KMS-11 (cell line): ENCODE results near the gene ZG16.
"Not testable (repeated sequence)": the region's sequence is repeated elsewhere in the genome, so short reads cannot be mapped to it uniquely, and the experiment has no call there.

Experiments used
- H2AFZ ChIP-seq: fragments of 200-600 bp; sonication (generic); 2 replicates; pipeline ENCODE4 v1.6.1; 2016; ENCODE audit warnings: antibody characterized with exemption, mixed run types, low read depth
- H3K27ac ChIP-seq: fragments of 200-600 bp; sonication (generic); 2 replicates; pipeline ENCODE4 v1.6.1; 2016; ENCODE audit warnings: mild to moderate bottlenecking, mixed run types
- H3K27me3 ChIP-seq: fragments of 200-600 bp; sonication (generic); 2 replicates; pipeline ENCODE4 v1.6.1; 2017; ENCODE audit warnings: mild to moderate bottlenecking, low read depth, mixed run types, moderate library complexity; ENCODE audit not compliant: insufficient read depth
- H3K36me3 ChIP-seq: fragments of 200-600 bp; sonication (generic); 2 replicates; pipeline ENCODE4 v1.6.1; 2017; ENCODE audit warnings: mild to moderate bottlenecking, mixed run types; ENCODE audit not compliant: insufficient read depth
- H3K4me1 ChIP-seq: fragments of 200-600 bp; sonication (generic); 2 replicates; pipeline ENCODE4 v1.6.1; 2016; ENCODE audit warnings: mild to moderate bottlenecking, low read depth, mixed run types; ENCODE audit not compliant: poor library complexity, severe bottlenecking
- H3K4me2 ChIP-seq: fragments of 200-600 bp; sonication (generic); 2 replicates; pipeline ENCODE4 v1.7.0; 2016; ENCODE audit warnings: mild to moderate bottlenecking, mixed run types
- H3K4me3 ChIP-seq: fragments of 200-600 bp; sonication (generic); IDR thresholded peaks from 2 replicates; pipeline ENCODE4 v1.6.1; 2017; ENCODE audit warnings: low read depth, low read length, mixed read lengths; ENCODE audit not compliant: insufficient read depth
- H3K79me2 ChIP-seq: fragments of 200-600 bp; sonication (generic); 2 replicates; pipeline ENCODE4 v1.6.1; 2016; ENCODE audit warnings: low read depth, mixed run types; ENCODE audit not compliant: insufficient read depth
- H3K9ac ChIP-seq: fragments of 200-600 bp; sonication (generic); 2 replicates; pipeline ENCODE4 v1.6.1; 2016; ENCODE audit warnings: mild to moderate bottlenecking, mixed run types
- H4K20me1 ChIP-seq: fragments of 200-600 bp; sonication (generic); 2 replicates; pipeline ENCODE4 v1.6.1; 2016; ENCODE audit warnings: mild to moderate bottlenecking, mixed run types; ENCODE audit not compliant: insufficient read depth
- CTCF ChIP-seq: fragments of 200-600 bp; sonication (generic); conservative IDR thresholded peaks from 2 replicates; pipeline ENCODE4 v1.6.1; 2017; ENCODE audit warnings: low read depth, mild to moderate bottlenecking, antibody characterized with exemption, low read length, moderate library complexity, mixed read lengths

Gene ZG16

GRCh38 chr16:29775742-29776408, 2.2 kb upstream of the ZG16 start:
- Histone ChIP-seq H4K20me1 (no peaks in the 10 kb centered on the region), H3K4me3 (no peak overlapping the region), H3K27me3 (0 out of 2 replicates have a peak, but pooled peaks cover 4% of the 10 kb centered on the region), H2AFZ (peak overlapping the region; percentile 14; the same call in 1 of the 2 replicates), H3K79me2 (no peaks in the 10 kb centered on the region), H3K27ac (no peak overlapping the region), H3K4me2 (no peak overlapping the region), H3K36me3 (no peaks in the 10 kb centered on the region), H3K9ac (no peak overlapping the region), H3K4me1 (peaks cover 5% of the 10 kb centered on the region)
- TF ChIP-seq CTCF: no peak

- TF ChIP-seq CTCF: no peak
- 0 out of 2 replicates have a peak, but pooled peaks cover 4% of the 10 kb centered on the region for H3K27me3 ChIP-seq
- H4K20me1 ChIP-seq: no peaks in the 10 kb centered on the region
- H3K79me2 ChIP-seq: no peaks in the 10 kb centered on the region
- H3K27ac ChIP-seq: no peak overlapping the region
- H3K4me3 ChIP-seq: no peak overlapping the region
- H3K4me2 ChIP-seq: no peak overlapping the region
- H3K4me1 ChIP-seq: no peaks in the 10 kb centered on the region
- H3K36me3 ChIP-seq: no peaks in the 10 kb centered on the region
- no peak overlapping the region for H3K9ac ChIP-seq
- H2AFZ ChIP-seq: no peak overlapping the region
These were observed 1.4 kb downstream of the ZG16 start for GRCh38 chr16:29779474-29779873.

- not testable (repeated sequence) for H2AFZ ChIP-seq, H3K79me2 ChIP-seq, H4K20me1 ChIP-seq, H3K27me3 ChIP-seq, H3K36me3 ChIP-seq, H3K9ac ChIP-seq, H3K4me1 ChIP-seq, H3K4me2 ChIP-seq, H3K4me3 ChIP-seq, H3K27ac ChIP-seq
These were observed 5.3 kb downstream of the ZG16 start for GRCh38 chr16:29783094-29783953.

GRCh38 chr16:29784157-29784556, 6.1 kb downstream of the ZG16 start:
- no peak overlapping the region for H3K9ac ChIP-seq
- no peak overlapping the region for H3K27ac ChIP-seq
- TF ChIP-seq CTCF: no peak
- no peak overlapping the region for H3K4me2 ChIP-seq
- H2AFZ ChIP-seq: no peak overlapping the region
- H4K20me1 ChIP-seq: no peaks in the 10 kb centered on the region
- no peaks in the 10 kb centered on the region for H3K4me1 ChIP-seq
- no peaks in the 10 kb centered on the region for H3K27me3 ChIP-seq
- no peaks in the 10 kb centered on the region for H3K79me2 ChIP-seq
- H3K4me3 ChIP-seq: no peak overlapping the region
- H3K36me3 ChIP-seq: no peaks in the 10 kb centered on the region
